Suprapubic skin (tissue), 3 donors: ENCODE results near the gene GALNT18.

Source experiments
- EP300 ChIP-seq: sonication (generic); formaldehyde crosslinking; IDR thresholded peaks from one replicate; pipeline ENCODE4 v1.6.1; 2017; ENCODE audit warnings: antibody characterized with exemption
- POLR2A ChIP-seq, 2 donors: fragments of 450-650 bp; IDR thresholded peaks; one replicate each; pipeline ENCODE4 v1.6.1; 2017; ENCODE audit warnings: antibody characterized with exemption in 2 of 2, mild to moderate bottlenecking in 2 of 2, moderate library complexity in 2 of 2
- TF ChIP-seq, protein P1 (sequence below), 2 donors: fragments of 200-600 bp in 1 of 2; fragments of 450-650 bp in 1 of 2; sonication (generic) in 1 of 2; IDR thresholded peaks; one replicate each; pipeline ENCODE4 v1.5.1; 2016 to 2019; ENCODE audit warnings: antibody characterized with exemption in 2 of 2, mild to moderate bottlenecking in 1 of 2, moderate library complexity in 1 of 2

DNA sequence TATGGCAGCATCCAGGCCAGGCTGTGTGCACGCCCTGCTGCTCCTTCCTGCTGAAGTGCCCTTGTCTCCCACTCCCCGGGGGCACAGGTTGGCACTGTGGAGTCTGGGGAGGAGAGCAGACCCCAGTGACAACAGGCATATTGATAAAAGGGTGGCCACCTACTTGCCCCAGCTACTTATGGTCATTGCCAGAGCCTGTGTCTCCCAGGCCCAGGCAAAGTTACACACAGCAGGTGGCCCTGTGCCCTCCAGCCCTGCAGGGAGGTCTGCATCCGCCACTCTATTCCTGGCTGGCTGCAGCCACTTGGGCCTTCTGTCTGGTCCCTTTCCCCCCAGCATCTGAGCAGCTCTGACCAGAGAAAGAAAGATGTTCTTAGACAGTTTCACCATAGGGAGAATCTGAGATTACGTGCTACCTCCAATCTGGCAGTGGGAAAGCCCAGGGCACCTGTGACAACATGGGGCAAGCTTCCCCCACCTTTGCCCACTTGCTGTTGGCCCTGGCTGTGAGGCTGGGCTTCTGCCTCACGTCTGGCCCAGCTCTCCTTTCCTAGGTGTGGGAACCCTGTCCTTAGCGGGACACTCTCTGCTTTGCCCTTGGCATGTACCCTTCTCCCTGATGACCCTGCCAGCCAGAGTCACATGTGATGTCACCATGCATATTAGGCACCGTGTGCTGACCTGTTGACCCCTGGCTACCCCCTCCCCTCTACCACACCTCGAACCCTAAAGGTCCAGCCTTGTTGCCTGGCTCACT, 243.4 kb downstream of the GALNT18 start:
- TF ChIP-seq, protein P1, sequence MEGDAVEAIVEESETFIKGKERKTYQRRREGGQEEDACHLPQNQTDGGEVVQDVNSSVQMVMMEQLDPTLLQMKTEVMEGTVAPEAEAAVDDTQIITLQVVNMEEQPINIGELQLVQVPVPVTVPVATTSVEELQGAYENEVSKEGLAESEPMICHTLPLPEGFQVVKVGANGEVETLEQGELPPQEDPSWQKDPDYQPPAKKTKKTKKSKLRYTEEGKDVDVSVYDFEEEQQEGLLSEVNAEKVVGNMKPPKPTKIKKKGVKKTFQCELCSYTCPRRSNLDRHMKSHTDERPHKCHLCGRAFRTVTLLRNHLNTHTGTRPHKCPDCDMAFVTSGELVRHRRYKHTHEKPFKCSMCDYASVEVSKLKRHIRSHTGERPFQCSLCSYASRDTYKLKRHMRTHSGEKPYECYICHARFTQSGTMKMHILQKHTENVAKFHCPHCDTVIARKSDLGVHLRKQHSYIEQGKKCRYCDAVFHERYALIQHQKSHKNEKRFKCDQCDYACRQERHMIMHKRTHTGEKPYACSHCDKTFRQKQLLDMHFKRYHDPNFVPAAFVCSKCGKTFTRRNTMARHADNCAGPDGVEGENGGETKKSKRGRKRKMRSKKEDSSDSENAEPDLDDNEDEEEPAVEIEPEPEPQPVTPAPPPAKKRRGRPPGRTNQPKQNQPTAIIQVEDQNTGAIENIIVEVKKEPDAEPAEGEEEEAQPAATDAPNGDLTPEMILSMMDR (IDR thresholded peaks at IDR 0.05), result no peak
- TF ChIP-seq POLR2A (IDR thresholded peaks at IDR 0.05), result no peak
- no peak for TF ChIP-seq EP300
